HAP-1 (cell line): Measurements from ENCODE around the gene ELMO1.

ENCODE experiments used
- DNase-seq, 2 experiments: peaks; one replicate each; pipeline ENCODE4 v3.0.0-alpha.2; 2016 to 2020; ENCODE audit warnings: low spot score in 2 of 2
- H3K27me3 ChIP-seq: fragments of 250-450 bp; sonication (Bioruptor Pico); 2 replicates; pipeline ENCODE4 v1.5.1; 2020; ENCODE audit warnings: low read depth, mild to moderate bottlenecking, moderate library complexity
- H3K36me3 ChIP-seq: fragments of 250-450 bp; sonication (Bioruptor Pico); replicated peaks from 2 replicates; pipeline ENCODE4 v1.5.1; 2020; ENCODE audit warnings: mild to moderate bottlenecking
- H3K4me1 ChIP-seq: fragments of 250-450 bp; sonication (Bioruptor Pico); 2 replicates; pipeline ENCODE4 v1.5.1; 2020; ENCODE audit warnings: mild to moderate bottlenecking
- H3K4me3 ChIP-seq: fragments of 250-450 bp; sonication (Bioruptor Pico); 2 replicates; pipeline ENCODE4 v1.5.1; 2020; ENCODE audit warnings: mild to moderate bottlenecking, moderate library complexity
- H3K9me3 ChIP-seq: fragments of 250-450 bp; sonication (Bioruptor Pico); 2 replicates; pipeline ENCODE4 v1.5.1; 2020; ENCODE audit warnings: mild to moderate bottlenecking, moderate library complexity
- in situ Hi-C: fragments of 300-500 bp; cut with MboI; formaldehyde crosslinking; loops from 3 replicates; pipeline ENCODE4 v1.14.3; 2020; ENCODE audit warnings: low sequenced_read_pairs, inconsistent platforms, mixed read lengths

ELMO1 gene

GRCh38 chr7:37267251-37267650 is 181.4 kb downstream of the ELMO1 start:
- Histone ChIP-seq H3K4me3 (no peak overlapping the region), H3K9me3 (no peaks in the 10 kb centered on the region), H3K36me3 (no peaks in the 10 kb centered on the region), H3K27me3 (0 out of 2 replicates have a peak, but pooled peaks cover 4% of the 10 kb centered on the region), H3K4me1 (no peaks in the 10 kb centered on the region)
- DNase-seq = no peak
- in situ Hi-C loops = no loop called here

DNA sequence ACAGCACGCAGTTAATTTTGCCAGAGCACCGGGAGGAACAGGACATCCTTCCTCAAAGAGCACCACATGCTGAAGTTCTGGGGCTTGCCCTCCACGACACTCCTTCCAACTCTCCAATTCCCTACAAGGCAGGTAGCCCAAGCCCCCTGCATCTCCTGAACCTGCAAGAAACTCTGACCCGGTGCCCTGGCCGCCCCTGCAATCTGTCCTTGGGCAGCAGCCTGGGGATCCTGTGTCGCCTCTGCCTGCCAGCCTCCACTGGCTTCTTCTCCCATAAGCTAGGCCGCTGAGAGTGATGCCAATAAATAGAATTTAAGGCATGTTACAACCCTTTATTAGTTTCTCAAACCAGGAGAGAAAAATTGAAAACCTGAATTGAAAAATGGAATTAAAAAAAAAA is 182.8 kb downstream of the ELMO1 start:
- no peaks in the 10 kb centered on the region for H3K36me3 ChIP-seq
- no peaks in the 10 kb centered on the region for H3K4me1 ChIP-seq
- no peak overlapping the region for H3K4me3 ChIP-seq
- in situ Hi-C loops = no loop called here
- no peaks in the 10 kb centered on the region for H3K9me3 ChIP-seq
- DNase-seq = no peak
- H3K27me3 ChIP-seq = 0 out of 2 replicates have a peak, but pooled peaks cover 4% of the 10 kb centered on the region

GRCh38 chr7:37265006-37265405 is 183.7 kb downstream of the ELMO1 start:
- Histone ChIP-seq H3K36me3 (no peaks in the 10 kb centered on the region), H3K9me3 (no peaks in the 10 kb centered on the region), H3K27me3 (peaks cover 5% of the 10 kb centered on the region; the same call in 1 of the 2 replicates), H3K4me1 (no peaks in the 10 kb centered on the region), H3K4me3 (no peak overlapping the region)
- in situ Hi-C loops = no loop called here
- no peak for DNase-seq

- H3K4me1 ChIP-seq = no peaks in the 10 kb centered on the region
- in situ Hi-C loops = no loop called here
- no peaks in the 10 kb centered on the region for H3K9me3 ChIP-seq
- peaks cover 7% of the 10 kb centered on the region; the same call in 1 of the 2 replicates for H3K27me3 ChIP-seq
- no peak overlapping the region for H3K4me3 ChIP-seq
- no peaks in the 10 kb centered on the region for H3K36me3 ChIP-seq
- DNase-seq = no peak
Measured at GRCh38 chr7:37262181-37262580, 186.5 kb downstream of the ELMO1 start.

DNA sequence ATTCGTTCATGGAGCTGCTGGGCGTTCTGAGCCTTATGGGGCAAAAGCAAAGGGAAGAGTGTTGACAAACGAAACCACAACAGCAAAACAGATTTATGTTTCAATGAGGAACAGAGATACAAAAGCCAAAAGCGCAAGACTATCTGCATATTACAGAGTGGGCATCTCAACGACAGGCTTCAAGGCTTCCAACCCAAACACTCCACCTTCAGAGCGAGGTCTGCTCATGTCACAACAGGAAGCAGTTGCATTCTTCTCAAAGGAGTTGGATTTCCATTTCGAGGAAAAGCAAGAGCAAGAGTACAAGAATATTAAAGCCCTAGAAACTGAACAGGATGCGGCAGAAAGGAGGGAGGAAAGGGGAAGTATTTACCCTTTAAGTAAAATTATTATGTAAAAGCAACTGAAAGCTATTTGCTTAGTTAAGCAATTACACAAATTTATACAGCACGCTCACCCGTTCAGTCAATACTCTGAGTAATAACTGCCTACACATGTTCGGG is 189.3 kb downstream of the ELMO1 start:
- Histone ChIP-seq H3K36me3 (no peaks in the 10 kb centered on the region), H3K9me3 (no peaks in the 10 kb centered on the region), H3K4me3 (no peak overlapping the region), H3K27me3 (peaks cover 5% of the 10 kb centered on the region; the same call in 1 of the 2 replicates), H3K4me1 (no peaks in the 10 kb centered on the region)
- in situ Hi-C loops = no loop called here
- DNase-seq = no peak

- no peaks in the 10 kb centered on the region for H3K36me3 ChIP-seq
- in situ Hi-C loops = no loop called here
Measured at GRCh38 chr7:37256631-37257030, 192.0 kb downstream of the ELMO1 start.

DNA sequence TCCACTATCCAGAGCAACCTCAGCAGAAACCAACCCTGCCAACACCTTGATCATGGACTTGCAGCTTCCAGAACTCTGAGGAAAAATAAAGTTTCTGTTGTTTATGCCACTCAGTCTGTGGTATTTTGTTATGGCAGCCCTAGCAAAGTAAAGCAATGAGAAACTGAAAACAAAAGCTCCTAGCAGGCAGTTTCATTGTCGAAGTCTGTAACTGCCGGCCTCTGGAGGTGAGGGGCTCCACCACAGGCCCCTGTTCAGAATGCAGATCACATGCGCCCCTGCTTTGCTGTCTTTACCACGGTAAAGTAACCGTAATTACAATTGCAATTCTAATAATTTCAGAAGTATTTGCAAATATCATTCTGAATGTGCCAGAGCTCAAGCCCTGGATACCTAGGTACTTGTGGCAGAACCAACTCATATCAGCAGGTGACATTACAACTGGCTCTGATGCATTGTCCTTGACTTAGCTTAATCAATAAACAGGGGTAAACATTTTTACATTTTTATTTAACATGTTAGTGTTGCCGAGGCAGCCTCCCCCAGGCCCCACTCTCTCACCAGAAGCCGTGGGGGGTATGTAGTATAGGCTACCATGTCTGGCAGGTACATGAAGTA is 193.2 kb downstream of the ELMO1 start:
- no peak for DNase-seq
- in situ Hi-C loops = no loop called here
- Histone ChIP-seq H3K9me3 (no peaks in the 10 kb centered on the region; the same call in 1 of the 2 replicates), H3K27me3 (peaks cover 2% of the 10 kb centered on the region; the same call in 1 of the 2 replicates), H3K4me3 (no peak overlapping the region), H3K36me3 (no peaks in the 10 kb centered on the region), H3K4me1 (no peaks in the 10 kb centered on the region)

More at GRCh38 chr7:37256631-37257030, 192.0 kb downstream of the ELMO1 start:
- no peak for DNase-seq
- no peaks in the 10 kb centered on the region; the same call in 1 of the 2 replicates for H3K9me3 ChIP-seq
- peaks cover 2% of the 10 kb centered on the region; the same call in 1 of the 2 replicates for H3K27me3 ChIP-seq
- no peaks in the 10 kb centered on the region for H3K4me1 ChIP-seq
- H3K4me3 ChIP-seq = no peak overlapping the region

DNA sequence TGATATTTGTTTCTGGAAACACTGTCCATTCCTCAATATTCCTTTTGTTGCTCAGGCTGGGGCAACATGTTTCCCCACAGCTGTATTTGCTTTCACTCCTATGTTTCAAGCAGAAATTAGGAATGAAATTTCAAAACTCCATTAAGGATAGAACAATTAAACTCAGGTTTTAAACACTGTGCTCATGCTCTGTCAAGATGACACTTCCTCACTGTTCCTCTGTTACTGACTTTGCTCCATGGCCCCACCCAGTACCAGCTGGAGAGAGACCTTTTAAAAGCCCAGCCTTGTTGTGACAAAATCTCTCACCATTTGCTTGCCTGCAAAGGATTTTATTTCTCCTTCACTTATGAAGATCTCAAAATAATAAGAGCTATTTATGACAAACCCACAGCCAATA is 197.4 kb downstream of the ELMO1 start:
- no peak for DNase-seq
- H3K4me1 ChIP-seq = peaks cover 12% of the 10 kb centered on the region
- H3K9me3 ChIP-seq = no peaks in the 10 kb centered on the region; the same call in 1 of the 2 replicates
- in situ Hi-C loops = no loop called here
- no peaks in the 10 kb centered on the region for H3K27me3 ChIP-seq
- H3K4me3 ChIP-seq = no peak overlapping the region
- H3K36me3 ChIP-seq = no peaks in the 10 kb centered on the region

DNA sequence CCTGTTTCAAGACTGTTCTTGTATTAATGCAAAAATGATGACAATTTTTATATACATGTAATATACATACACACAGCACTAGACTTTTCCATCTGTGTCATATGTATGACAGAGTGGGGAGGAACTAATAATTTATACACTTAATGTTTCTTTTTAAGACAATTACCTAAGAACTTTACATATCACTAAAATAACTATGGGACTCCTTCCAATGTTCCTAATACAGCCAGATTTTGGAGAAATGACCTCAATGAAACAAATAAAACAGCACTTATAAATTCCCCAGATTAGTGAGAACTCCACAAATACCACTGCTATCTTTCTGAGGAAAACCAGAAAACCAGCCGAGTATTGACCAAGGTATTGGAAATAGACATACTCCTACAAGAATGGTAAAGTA is 199.4 kb downstream of the ELMO1 start:
- no peak for DNase-seq
- Histone ChIP-seq H3K36me3 (no peaks in the 10 kb centered on the region), H3K27me3 (no peaks in the 10 kb centered on the region), H3K9me3 (no peaks in the 10 kb centered on the region; the same call in 1 of the 2 replicates), H3K4me3 (no peak overlapping the region), H3K4me1 (peaks cover 12% of the 10 kb centered on the region)
- in situ Hi-C loops = no loop called here

DNA sequence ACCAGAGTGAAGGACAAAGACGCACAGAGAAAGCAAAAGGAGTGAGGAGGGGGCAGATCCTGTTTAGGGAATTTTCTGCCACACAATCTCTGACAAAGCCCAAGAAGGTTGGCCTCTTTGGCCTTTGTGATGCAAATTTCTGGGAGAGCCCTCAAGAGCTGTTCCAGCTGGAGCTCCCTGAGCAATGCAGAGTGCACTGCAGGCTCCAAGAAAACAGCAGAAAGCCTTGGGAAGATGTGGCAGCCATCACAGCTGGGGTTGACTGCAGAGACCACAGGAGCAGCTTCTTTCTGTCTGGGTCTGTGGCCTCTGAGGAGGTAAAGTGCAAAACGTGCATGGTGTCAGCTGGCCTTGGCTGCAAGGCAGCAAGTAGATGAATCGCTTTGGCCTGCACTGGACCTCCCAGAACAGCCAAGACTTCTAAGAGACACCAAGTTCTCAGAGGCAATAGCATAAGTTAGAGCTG is 200.2 kb downstream of the ELMO1 start:
- in situ Hi-C loops = no loop called here
- Histone ChIP-seq H3K9me3 (no peaks in the 10 kb centered on the region; the same call in 1 of the 2 replicates), H3K4me3 (no peak overlapping the region), H3K27me3 (no peaks in the 10 kb centered on the region), H3K4me1 (peaks cover 12% of the 10 kb centered on the region), H3K36me3 (no peaks in the 10 kb centered on the region)
- peak; percentile 82 to 92 for DNase-seq

DNA sequence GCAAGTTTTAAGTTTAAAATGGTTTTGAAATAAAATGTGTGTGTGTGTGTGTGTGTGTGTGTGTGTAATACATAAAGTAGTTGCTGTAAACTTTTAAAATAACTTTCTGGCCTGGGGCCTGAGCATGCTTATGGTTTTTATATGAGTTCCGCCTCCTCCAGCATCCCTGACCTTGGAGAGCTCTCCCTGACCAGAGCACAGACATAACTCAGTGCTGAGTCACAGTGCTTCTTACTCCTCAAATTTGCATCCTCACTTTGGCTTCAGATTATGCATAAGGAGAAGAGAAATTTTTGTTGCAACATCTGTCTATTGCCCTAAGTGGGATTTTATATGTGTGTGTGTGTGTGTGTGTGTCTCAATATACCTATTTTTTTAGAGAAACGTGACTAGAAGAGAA is 200.8 kb downstream of the ELMO1 start:
- no peak overlapping the region for H3K4me3 ChIP-seq
- peaks cover 12% of the 10 kb centered on the region for H3K4me1 ChIP-seq
- in situ Hi-C loops = no loop called here
- no peaks in the 10 kb centered on the region for H3K36me3 ChIP-seq
- H3K9me3 ChIP-seq = no peaks in the 10 kb centered on the region
- H3K27me3 ChIP-seq = no peaks in the 10 kb centered on the region
- DNase-seq = peak; percentile 56 to 76

GRCh38 chr7:37245590-37245989 is 203.1 kb downstream of the ELMO1 start:
- no peaks in the 10 kb centered on the region for H3K36me3 ChIP-seq
- in situ Hi-C loops = no loop called here

GRCh38 chr7:37236906-37237305 is 211.8 kb downstream of the ELMO1 start:
- H3K4me1 ChIP-seq = no peaks in the 10 kb centered on the region
- in situ Hi-C loops = no loop called here
- no peaks in the 10 kb centered on the region for H3K9me3 ChIP-seq
- no peak overlapping the region for H3K4me3 ChIP-seq
- DNase-seq = no peak
- peaks cover 45% of the 10 kb centered on the region for H3K27me3 ChIP-seq
- H3K36me3 ChIP-seq = no peaks in the 10 kb centered on the region

More at GRCh38 chr7:37245590-37245989, 203.1 kb downstream of the ELMO1 start:
- Histone ChIP-seq H3K4me3 (no peak overlapping the region), H3K4me1 (peaks cover 12% of the 10 kb centered on the region), H3K9me3 (no peaks in the 10 kb centered on the region), H3K27me3 (no peaks in the 10 kb centered on the region)
- DNase-seq = no peak

DNA sequence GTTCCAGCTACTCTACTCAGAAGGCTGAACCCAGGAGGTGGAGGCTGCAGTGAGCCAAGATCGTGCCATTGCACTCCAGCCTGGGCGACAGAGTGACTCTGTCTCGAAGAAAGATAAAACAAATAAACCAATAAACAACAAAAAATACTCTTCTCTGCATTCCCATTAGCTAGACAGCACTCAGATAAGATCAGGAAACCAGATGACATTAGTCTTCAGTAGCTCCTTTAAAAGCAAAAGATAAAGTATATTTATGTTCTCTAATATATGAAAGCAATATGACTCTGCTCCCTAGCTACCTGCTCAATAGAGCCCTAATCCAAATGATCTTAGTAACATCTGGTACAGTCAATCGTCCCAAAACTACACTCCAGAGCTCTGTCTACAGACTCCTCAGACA is 212.9 kb downstream of the ELMO1 start:
- in situ Hi-C loops = no loop called here
- Histone ChIP-seq H3K9me3 (no peaks in the 10 kb centered on the region), H3K27me3 (peaks cover 53% of the 10 kb centered on the region), H3K4me1 (no peaks in the 10 kb centered on the region), H3K4me3 (no peak overlapping the region), H3K36me3 (no peaks in the 10 kb centered on the region)
- no peak for DNase-seq
